Stimulated activated naive B cell treated with anti-CD40 and anti-IgM and Interleukin-4, amounts not matched to agents 10 μg/mL and 1 μg/mL and 100 μg/mL, for 72 hours (primary cell): ENCODE measurements around the gene SNRPB2.

Source experiments
- ATAC-seq, 2 donors: fragments of 150-1000 bp; cut with Tn5 transposase; replicated peaks; 2 replicates each; pipeline ENCODE4 v1.10.0; 2021; ENCODE audit warnings: moderate library complexity in 1 of 2
- DNase-seq: peaks from one replicate; pipeline ENCODE4 v3.0.0; 2021
- H3K27ac Mint-ChIP-seq: one replicate; pipeline ENCODE4 v1.8.0; 2022; ENCODE audit warnings: mild to moderate bottlenecking, mixed read lengths
- H3K27me3 Mint-ChIP-seq, 2 donors: one replicate each; pipeline ENCODE4 v1.8.0; 2022; ENCODE audit warnings: mixed read lengths in 2 of 2
- H3K36me3 Mint-ChIP-seq, 2 donors: one replicate each; pipeline ENCODE4 v1.8.0; 2022; ENCODE audit warnings: mixed read lengths in 2 of 2, mild to moderate bottlenecking in 1 of 2
- H3K4me1 Mint-ChIP-seq, 2 donors: one replicate each; pipeline ENCODE4 v1.8.0; 2022; ENCODE audit warnings: mixed read lengths in 2 of 2, mild to moderate bottlenecking in 1 of 2
- H3K4me3 Mint-ChIP-seq, 2 donors: one replicate each; pipeline ENCODE4 v1.8.0; 2022; ENCODE audit warnings: mild to moderate bottlenecking in 2 of 2, mixed read lengths in 2 of 2, moderate library complexity in 1 of 2
- H3K9me3 Mint-ChIP-seq, 2 donors: one replicate each; pipeline ENCODE4 v1.8.0; 2022; ENCODE audit warnings: mixed read lengths in 2 of 2, mild to moderate bottlenecking in 1 of 2

Gene SNRPB2

GRCh38 chr20:16748308-16748900, 18.6 kb downstream of the SNRPB2 start, which contains the start of gene OTOR:
Gene OTOR (plus strand): TSS chr20:16748358. CDS start chr20:16748402, 44 bp downstream.
- ATAC-seq (no peak), DNase-seq (no peak)
- no peaks in the 10 kb centered on the region for H3K9me3 Mint-ChIP-seq
- no peak within 1 kb of the TSS for H3K4me3 Mint-ChIP-seq
- no peak within 1 kb of the TSS for H3K27ac Mint-ChIP-seq
- H3K27me3 Mint-ChIP-seq, result peaks cover 14 to 25% of the 10 kb centered on the region in 2 donors
- H3K36me3 Mint-ChIP-seq, result peaks cover 0 to 3% of the 10 kb centered on the region in 2 donors
- H3K4me1 Mint-ChIP-seq, result peaks cover 0 to 10% of the 10 kb centered on the region in 2 donors

GRCh38 chr20:16749573-16749972, 19.7 kb downstream of the SNRPB2 start:
- Mint-ChIP-seq H3K36me3 (no peaks in the 10 kb centered on the region), H3K27ac (no peak overlapping the region), H3K27me3 (peaks cover 14 to 35% of the 10 kb centered on the region in 2 donors), H3K9me3 (no peaks in the 10 kb centered on the region), H3K4me1 (peaks cover 0 to 10% of the 10 kb centered on the region in 2 donors), H3K4me3 (no peak overlapping the region)
- ATAC-seq (no peak), DNase-seq (no peak)

- peaks cover 0 to 6% of the 10 kb centered on the region in 2 donors for H3K36me3 Mint-ChIP-seq
- H3K4me1 Mint-ChIP-seq, result peaks cover 0 to 10% of the 10 kb centered on the region in 2 donors
- ATAC-seq (peak; percentile 60 to 73), DNase-seq (no peak)
- H3K27me3 Mint-ChIP-seq, result peaks cover 10 to 48% of the 10 kb centered on the region in 2 donors
- H3K27ac Mint-ChIP-seq, result no peak overlapping the region
- H3K9me3 Mint-ChIP-seq, result peaks cover 9 to 14% of the 10 kb centered on the region in 2 donors
- H3K4me3 Mint-ChIP-seq, result no peak overlapping the region
These were observed 22.3 kb downstream of the SNRPB2 start for GRCh38 chr20:16752082-16752481.

DNA sequence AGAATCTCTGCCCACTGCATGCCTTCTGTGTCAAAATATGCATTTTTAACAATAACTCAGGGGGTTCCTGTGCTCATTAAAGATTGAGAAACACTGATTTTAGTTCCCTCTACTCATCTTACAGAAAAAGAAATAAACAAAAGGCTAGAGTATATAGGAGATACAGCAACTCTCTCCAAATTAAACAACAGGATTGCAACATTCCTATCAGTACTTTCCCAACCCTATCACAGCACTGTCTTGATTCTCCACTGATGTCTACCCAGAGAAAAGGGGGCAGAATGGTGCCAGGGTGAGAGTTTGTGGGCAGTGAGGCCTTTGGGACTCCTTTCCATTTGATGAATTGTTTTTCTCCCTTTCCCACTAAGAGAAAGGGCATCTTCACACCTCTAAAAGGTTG, 23.1 kb downstream of the SNRPB2 start:
- Mint-ChIP-seq H3K4me1 (peaks cover 0 to 10% of the 10 kb centered on the region in 2 donors), H3K4me3 (no peak overlapping the region), H3K36me3 (peaks cover 0 to 6% of the 10 kb centered on the region in 2 donors), H3K27ac (no peak overlapping the region), H3K9me3 (peaks cover 9 to 15% of the 10 kb centered on the region in 2 donors), H3K27me3 (peaks cover 15 to 52% of the 10 kb centered on the region in 2 donors)
- no peak for DNase-seq
- no peak for ATAC-seq

- Mint-ChIP-seq H3K36me3 (peaks cover 0 to 6% of the 10 kb centered on the region in 2 donors), H3K4me1 (no peaks in the 10 kb centered on the region), H3K4me3 (no peak overlapping the region), H3K27ac (no peak overlapping the region), H3K27me3 (peaks cover 20 to 60% of the 10 kb centered on the region in 2 donors), H3K9me3 (peaks cover 9 to 15% of the 10 kb centered on the region in 2 donors)
- DNase-seq (no peak), ATAC-seq (no peak)
These were observed 28.8 kb downstream of the SNRPB2 start for GRCh38 chr20:16758454-16759180.

DNA sequence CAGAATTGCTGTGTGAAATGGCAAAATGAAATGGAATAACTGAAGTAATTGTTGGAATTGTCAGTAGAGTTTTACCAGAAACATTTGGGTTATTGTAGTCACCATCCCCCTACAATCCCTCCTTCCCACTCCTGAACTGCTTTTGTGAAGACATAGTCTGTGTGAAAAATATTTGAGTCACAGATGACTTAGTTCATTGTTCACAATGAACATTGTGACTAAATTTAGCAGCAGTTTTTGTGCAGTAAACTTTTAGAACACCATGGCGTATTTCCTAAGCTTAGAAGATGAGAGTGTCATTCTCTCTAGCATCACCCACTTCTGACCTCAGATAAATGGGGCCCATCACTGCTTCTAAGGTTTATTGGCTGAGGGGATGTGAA, 29.3 kb downstream of the SNRPB2 start:
- DNase-seq (no peak), ATAC-seq (no peak)
- Mint-ChIP-seq H3K4me1 (no peaks in the 10 kb centered on the region), H3K27me3 (peaks cover 23 to 61% of the 10 kb centered on the region in 2 donors), H3K9me3 (peaks cover 9 to 15% of the 10 kb centered on the region in 2 donors), H3K4me3 (no peak overlapping the region), H3K27ac (no peak overlapping the region), H3K36me3 (peaks cover 0 to 6% of the 10 kb centered on the region in 2 donors)

- ATAC-seq (peak in 1 of 2 donors; percentile 14), DNase-seq (no peak)
- Mint-ChIP-seq H3K4me3 (no peak overlapping the region), H3K4me1 (no peaks in the 10 kb centered on the region), H3K9me3 (peaks cover 9 to 12% of the 10 kb centered on the region in 2 donors), H3K27ac (no peak overlapping the region), H3K27me3 (peaks cover 32 to 56% of the 10 kb centered on the region in 2 donors), H3K36me3 (peaks cover 0 to 4% of the 10 kb centered on the region in 2 donors)
These were observed 30.8 kb downstream of the SNRPB2 start for GRCh38 chr20:16760431-16761304.

- ATAC-seq, result peak; percentile 77 to 83
- Mint-ChIP-seq H3K4me3 (no peak overlapping the region), H3K27me3 (peaks cover 38 to 55% of the 10 kb centered on the region in 2 donors), H3K36me3 (no peaks in the 10 kb centered on the region), H3K4me1 (no peaks in the 10 kb centered on the region), H3K27ac (no peak overlapping the region), H3K9me3 (peaks cover 4 to 6% of the 10 kb centered on the region in 2 donors)
- DNase-seq, result peak; percentile 18
These were observed 31.5 kb downstream of the SNRPB2 start for GRCh38 chr20:16761305-16761829.

DNA sequence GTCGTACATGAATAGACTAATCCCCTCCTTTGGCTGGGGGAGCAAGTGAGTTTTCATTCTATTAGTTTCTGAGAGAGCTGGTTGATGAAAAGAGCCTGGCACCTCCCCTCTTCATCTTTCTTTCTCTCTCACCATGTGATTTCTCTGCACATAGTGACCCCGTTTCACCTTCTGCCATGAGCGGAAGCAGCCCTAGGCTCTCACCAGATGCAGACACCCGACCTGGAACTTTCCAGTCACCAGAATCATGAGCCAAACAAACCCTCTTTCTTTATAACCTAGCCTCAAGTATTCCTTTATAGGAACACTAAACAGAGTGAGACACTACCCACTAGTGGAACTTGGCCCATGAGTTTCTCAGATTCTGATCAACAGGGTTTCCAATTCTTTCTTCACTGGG, 34.7 kb downstream of the SNRPB2 start:
- peaks cover 38 to 63% of the 10 kb centered on the region in 2 donors for H3K27me3 Mint-ChIP-seq
- H3K4me3 Mint-ChIP-seq, result no peak overlapping the region
- no peaks in the 10 kb centered on the region for H3K36me3 Mint-ChIP-seq
- DNase-seq (no peak), ATAC-seq (no peak)
- no peaks in the 10 kb centered on the region for H3K9me3 Mint-ChIP-seq
- H3K4me1 Mint-ChIP-seq, result no peaks in the 10 kb centered on the region
- no peak overlapping the region for H3K27ac Mint-ChIP-seq

GRCh38 chr20:16771213-16771612, 41.4 kb downstream of the SNRPB2 start:
- H3K4me3 Mint-ChIP-seq, result no peak overlapping the region
- peaks cover 11 to 13% of the 10 kb centered on the region in 2 donors for H3K9me3 Mint-ChIP-seq
- ATAC-seq, result no peak

GRCh38 chr20:16775961-16776360, 46.1 kb downstream of the SNRPB2 start:
- Mint-ChIP-seq H3K4me3 (no peak overlapping the region), H3K27ac (no peak overlapping the region)

More at GRCh38 chr20:16771213-16771612, 41.4 kb downstream of the SNRPB2 start:
- DNase-seq, result no peak
- Mint-ChIP-seq H3K36me3 (no peaks in the 10 kb centered on the region), H3K27ac (no peak overlapping the region), H3K27me3 (peaks cover 12 to 44% of the 10 kb centered on the region in 2 donors), H3K4me1 (no peaks in the 10 kb centered on the region)

DNA sequence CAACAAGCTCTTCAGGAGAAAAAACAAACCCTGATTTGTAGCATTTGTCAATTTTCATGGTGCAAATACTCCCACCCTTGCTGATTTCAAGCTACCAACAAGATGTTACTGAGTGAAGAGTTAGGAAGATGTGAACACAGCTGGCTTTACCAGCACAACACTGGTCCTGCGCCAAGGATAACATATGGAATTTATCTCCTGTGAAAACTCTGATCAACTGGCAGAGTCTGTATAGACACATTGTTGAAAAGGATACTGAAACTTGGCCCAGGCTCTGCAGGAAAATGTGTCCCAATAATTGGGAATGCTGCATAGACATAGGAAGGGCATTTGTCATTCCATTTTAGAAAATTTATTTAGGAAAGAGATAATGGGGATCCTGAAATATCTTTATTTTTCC, 47.3 kb downstream of the SNRPB2 start:
- DNase-seq (no peak), ATAC-seq (no peak)
- peaks cover 15 to 25% of the 10 kb centered on the region in 2 donors for H3K27me3 Mint-ChIP-seq
- H3K4me1 Mint-ChIP-seq, result no peaks in the 10 kb centered on the region
- H3K27ac Mint-ChIP-seq, result no peak overlapping the region
- H3K36me3 Mint-ChIP-seq, result no peaks in the 10 kb centered on the region
- H3K4me3 Mint-ChIP-seq, result no peak overlapping the region
- peaks cover 19% of the 10 kb centered on the region in 2 donors for H3K9me3 Mint-ChIP-seq

More at GRCh38 chr20:16775961-16776360, 46.1 kb downstream of the SNRPB2 start:
- H3K27me3 Mint-ChIP-seq, result peaks cover 14 to 23% of the 10 kb centered on the region in 2 donors
- H3K4me1 Mint-ChIP-seq, result no peaks in the 10 kb centered on the region
- ATAC-seq, result no peak
- DNase-seq, result no peak
- H3K36me3 Mint-ChIP-seq, result no peaks in the 10 kb centered on the region
- peaks cover 17% of the 10 kb centered on the region in 2 donors for H3K9me3 Mint-ChIP-seq

DNA sequence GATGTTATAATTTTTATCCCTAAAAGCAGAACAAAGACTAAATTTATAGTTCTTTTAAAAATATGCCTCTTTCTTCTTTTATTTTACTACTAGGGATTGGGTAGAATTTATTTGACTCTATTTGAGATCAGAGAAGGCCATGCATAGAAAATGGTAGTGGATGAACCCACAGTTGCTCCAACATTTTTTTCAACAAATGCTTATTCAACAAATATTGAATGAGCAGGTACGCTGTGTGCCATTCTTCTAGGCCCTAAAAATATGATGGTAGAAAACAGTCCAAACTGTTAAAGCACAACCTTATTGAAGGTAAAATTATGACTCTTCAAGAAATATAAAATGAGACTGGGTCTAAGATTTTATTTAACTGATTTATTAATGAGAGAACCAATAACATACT, 48.3 kb downstream of the SNRPB2 start:
- peaks cover 13 to 31% of the 10 kb centered on the region in 2 donors for H3K27me3 Mint-ChIP-seq
- H3K27ac Mint-ChIP-seq, result no peak overlapping the region
- H3K9me3 Mint-ChIP-seq, result peaks cover 25 to 26% of the 10 kb centered on the region in 2 donors
- ATAC-seq, result no peak
- no peaks in the 10 kb centered on the region for H3K36me3 Mint-ChIP-seq
- DNase-seq, result no peak
- H3K4me1 Mint-ChIP-seq, result no peaks in the 10 kb centered on the region
- H3K4me3 Mint-ChIP-seq, result no peak overlapping the region

GRCh38 chr20:16781496-16781895, 51.7 kb downstream of the SNRPB2 start:
- Mint-ChIP-seq H3K4me3 (no peak overlapping the region), H3K4me1 (no peaks in the 10 kb centered on the region), H3K27me3 (peaks cover 20 to 23% of the 10 kb centered on the region in 2 donors), H3K36me3 (no peaks in the 10 kb centered on the region), H3K27ac (no peak overlapping the region), H3K9me3 (peaks cover 16 to 19% of the 10 kb centered on the region in 2 donors)
- DNase-seq, result no peak
- ATAC-seq, result no peak
